NT2/D1 (cell line): Measurements from ENCODE around the gene RAB26.

Experiments used
- YY1 ChIP-seq: IDR thresholded peaks from 2 replicates; pipeline ENCODE4 v1.6.1; 2011; ENCODE audit not compliant: insufficient read length, insufficient read depth
- ZNF274 ChIP-seq: IDR thresholded peaks from 2 replicates; pipeline ENCODE4 v1.6.1; 2011; ENCODE audit warnings: mild to moderate bottlenecking, low read depth, low read length

GRCh38 chr16:2200313-2200712 lies 51.9 kb downstream of the RAB26 start:
- TF ChIP-seq ZNF274 (no peak), YY1 (no peak)
